Measurements from ENCODE around the gene TBX5. TPM values are rescaled to one million over a fixed set of nuclear protein-coding genes. Genes with fewer than 3 reads are reported as not detected.

The TBX5 gene
- total and polyA plus RNA-seq, 4 experiments from 2014 or later: not detected

GRCh38 chr12:114397978-114398881 lies 7.7 kb downstream of the TBX5 start:
- CTCF ChIA-PET (ENCODE audit: partially characterized antibody): no interaction called here
- no peak for DNase-seq
- POLR2A ChIA-PET (ENCODE audit: partially characterized antibody): no interaction called here
- Histone ChIP-seq H3K4me1 (ENCODE audit: insufficient read depth, low read length) (no peaks in the 10 kb centered on the region), H3K4me3 (ENCODE audit: low read length in 2 of 2) (no peak overlapping the region), H3K27me3 (ENCODE audit: insufficient read depth, low read length) (peaks cover 49% of the 10 kb centered on the region), H3K36me3 (ENCODE audit: insufficient read depth, low read length) (no peaks in the 10 kb centered on the region), H3K9me3 (ENCODE audit: control insufficient read depth in 1 of 2, low read length in 2 of 2) (no peaks in the 10 kb centered on the region), H3K27ac (ENCODE audit: low read depth, low read length) (no peak overlapping the region)
- peaks cover 0 to 12% (median 4%) of the 10 kb centered on the region in 8 donors for H3K9me3 Mint-ChIP-seq
- no peaks in the 10 kb centered on the region for H3K36me3 Mint-ChIP-seq
- no peak overlapping the region for H3K4me3 Mint-ChIP-seq
- peaks cover 55 to 62% of the 10 kb centered on the region in 2 donors for H3K27me3 Mint-ChIP-seq
- H3K27ac Mint-ChIP-seq: no peak overlapping the region
- intact Hi-C loops (cut with micrococcal nuclease): no loop called here
- H3K4me1 Mint-ChIP-seq: peaks cover 0 to 5% (median 2%) of the 10 kb centered on the region in 4 donors

GRCh38 chr12:114396869-114397719 lies 8.8 kb downstream of the TBX5 start:
- intact Hi-C loops (cut with micrococcal nuclease): no loop called here
- H3K36me3 ChIP-seq (ENCODE audit: insufficient read depth, low read length): no peaks in the 10 kb centered on the region
- Mint-ChIP-seq H3K36me3 (no peaks in the 10 kb centered on the region), H3K27me3 (peaks cover 57 to 60% of the 10 kb centered on the region in 2 donors), H3K9me3 (peaks cover 0 to 12% (median 4%) of the 10 kb centered on the region in 8 donors), H3K4me3 (no peak overlapping the region), H3K4me1 (peaks cover 0 to 5% (median 2%) of the 10 kb centered on the region in 4 donors), H3K27ac (no peak overlapping the region)
- POLR2A ChIA-PET (ENCODE audit: partially characterized antibody): no interaction called here
- peaks cover 46% of the 10 kb centered on the region for H3K27me3 ChIP-seq (ENCODE audit: insufficient read depth, low read length)
- CTCF ChIA-PET (ENCODE audit: partially characterized antibody): no interaction called here
- no peaks in the 10 kb centered on the region for H3K4me1 ChIP-seq (ENCODE audit: insufficient read depth, low read length)
- no peaks in the 10 kb centered on the region for H3K9me3 ChIP-seq (ENCODE audit: control insufficient read depth in 1 of 2, low read length in 2 of 2)
- no peak overlapping the region for H3K4me3 ChIP-seq (ENCODE audit: low read length in 2 of 2)
- DNase-seq: no peak
- H3K27ac ChIP-seq (ENCODE audit: low read depth, low read length): no peak overlapping the region

- H3K4me3 Mint-ChIP-seq: no peak overlapping the region
- H3K27me3 ChIP-seq (ENCODE audit: insufficient read depth, low read length): peaks cover 42% of the 10 kb centered on the region
- H3K27ac ChIP-seq (ENCODE audit: low read depth, low read length): no peak overlapping the region
- H3K9me3 Mint-ChIP-seq: peaks cover 0 to 10% (median 3%) of the 10 kb centered on the region in 8 donors
- H3K4me3 ChIP-seq (ENCODE audit: low read length in 2 of 2): no peak overlapping the region
- ChIA-PET POLR2A (ENCODE audit: partially characterized antibody) (no interaction called here), CTCF (ENCODE audit: partially characterized antibody) (no interaction called here)
- peaks cover 0 to 5% (median 2%) of the 10 kb centered on the region in 4 donors for H3K4me1 Mint-ChIP-seq
- H3K27ac Mint-ChIP-seq: no peak overlapping the region
- no peaks in the 10 kb centered on the region for H3K4me1 ChIP-seq (ENCODE audit: insufficient read depth, low read length)
- DNase-seq: no peak
- H3K27me3 Mint-ChIP-seq: peaks cover 52 to 55% of the 10 kb centered on the region in 2 donors
- no peaks in the 10 kb centered on the region for H3K36me3 ChIP-seq (ENCODE audit: insufficient read depth, low read length)
- H3K36me3 Mint-ChIP-seq: no peaks in the 10 kb centered on the region
- H3K9me3 ChIP-seq (ENCODE audit: control insufficient read depth in 1 of 2, low read length in 2 of 2): no peaks in the 10 kb centered on the region
- intact Hi-C loops (cut with micrococcal nuclease): no loop called here
These were observed 9.6 kb downstream of the TBX5 start for GRCh38 chr12:114396153-114396868.

- no peak overlapping the region for H3K27ac Mint-ChIP-seq
- no peaks in the 10 kb centered on the region for H3K4me1 ChIP-seq (ENCODE audit: insufficient read depth, low read length)
- no peak overlapping the region for H3K4me3 ChIP-seq (ENCODE audit: low read length in 2 of 2)
- CTCF ChIA-PET (ENCODE audit: partially characterized antibody): no interaction called here
- no peak overlapping the region for H3K27ac ChIP-seq (ENCODE audit: low read depth, low read length)
- POLR2A ChIA-PET (ENCODE audit: partially characterized antibody): no interaction called here
- intact Hi-C loops (cut with micrococcal nuclease): no loop called here
- peaks cover 38% of the 10 kb centered on the region for H3K27me3 ChIP-seq (ENCODE audit: insufficient read depth, low read length)
- no peaks in the 10 kb centered on the region for H3K36me3 Mint-ChIP-seq
- no peaks in the 10 kb centered on the region for H3K9me3 ChIP-seq (ENCODE audit: control insufficient read depth in 1 of 2, low read length in 2 of 2)
- H3K9me3 Mint-ChIP-seq: peaks cover 0 to 10% (median 3%) of the 10 kb centered on the region in 8 donors
- H3K4me1 Mint-ChIP-seq: peaks cover 0 to 5% (median 2%) of the 10 kb centered on the region in 4 donors
- H3K36me3 ChIP-seq (ENCODE audit: insufficient read depth, low read length): no peaks in the 10 kb centered on the region
- H3K4me3 Mint-ChIP-seq: no peak overlapping the region
- DNase-seq: no peak
- peaks cover 49 to 59% of the 10 kb centered on the region in 2 donors for H3K27me3 Mint-ChIP-seq
These were observed 10.2 kb downstream of the TBX5 start for GRCh38 chr12:114395755-114396152.

GRCh38 chr12:114395233-114395632 lies 10.7 kb downstream of the TBX5 start:
- Histone ChIP-seq H3K27me3 (ENCODE audit: insufficient read depth, low read length) (peaks cover 38% of the 10 kb centered on the region), H3K36me3 (ENCODE audit: insufficient read depth, low read length) (no peaks in the 10 kb centered on the region), H3K4me1 (ENCODE audit: insufficient read depth, low read length) (no peaks in the 10 kb centered on the region), H3K27ac (ENCODE audit: low read depth, low read length) (no peak overlapping the region), H3K9me3 (ENCODE audit: control insufficient read depth in 1 of 2, low read length in 2 of 2) (no peaks in the 10 kb centered on the region), H3K4me3 (ENCODE audit: low read length in 2 of 2) (no peak overlapping the region)
- intact Hi-C loops (cut with micrococcal nuclease): no loop called here
- peaks cover 0 to 5% (median 2%) of the 10 kb centered on the region in 4 donors for H3K4me1 Mint-ChIP-seq
- DNase-seq: no peak
- H3K27me3 Mint-ChIP-seq: peaks cover 52 to 58% of the 10 kb centered on the region in 2 donors
- H3K4me3 Mint-ChIP-seq: no peak overlapping the region
- peaks cover 0 to 10% (median 3%) of the 10 kb centered on the region in 8 donors for H3K9me3 Mint-ChIP-seq
- CTCF ChIA-PET (ENCODE audit: partially characterized antibody): no interaction called here
- no peaks in the 10 kb centered on the region for H3K36me3 Mint-ChIP-seq
- no peak overlapping the region for H3K27ac Mint-ChIP-seq
- POLR2A ChIA-PET (ENCODE audit: partially characterized antibody): no interaction called here

- POLR2A ChIA-PET (ENCODE audit: partially characterized antibody): no interaction called here
These were observed 12.4 kb downstream of the TBX5 start for GRCh38 chr12:114393569-114393968.

More at GRCh38 chr12:114393569-114393968, 12.4 kb downstream of the TBX5 start:
- Mint-ChIP-seq H3K4me3 (no peak overlapping the region), H3K9me3 (peaks cover 0 to 10% (median 4%) of the 10 kb centered on the region in 8 donors), H3K4me1 (peaks cover 0 to 5% (median 2%) of the 10 kb centered on the region in 4 donors), H3K27me3 (peaks cover 45 to 52% of the 10 kb centered on the region in 2 donors), H3K27ac (no peak overlapping the region), H3K36me3 (no peaks in the 10 kb centered on the region)
- Histone ChIP-seq H3K4me3 (ENCODE audit: low read length in 2 of 2) (no peak overlapping the region), H3K4me1 (ENCODE audit: insufficient read depth, low read length) (no peaks in the 10 kb centered on the region), H3K27ac (ENCODE audit: low read depth, low read length) (no peak overlapping the region), H3K9me3 (ENCODE audit: control insufficient read depth in 1 of 2, low read length in 2 of 2) (no peaks in the 10 kb centered on the region), H3K36me3 (ENCODE audit: insufficient read depth, low read length) (no peaks in the 10 kb centered on the region), H3K27me3 (ENCODE audit: insufficient read depth, low read length) (peaks cover 24% of the 10 kb centered on the region)
- DNase-seq: no peak
- intact Hi-C loops (cut with micrococcal nuclease): no loop called here
- CTCF ChIA-PET (ENCODE audit: partially characterized antibody): no interaction called here
